GM18858 (cell line): Measurements from ENCODE around the gene FOXN3.
A peak's percentile ranks its signal among the peaks of the same experiment; 100 is the strongest.

Source experiments
- ATAC-seq: cut with Tn5 transposase; IDR thresholded peaks from one replicate; pipeline ENCODE4 v1.9.1; 2021; ENCODE audit not compliant: unreplicated experiment

Gene FOXN3, protein sequence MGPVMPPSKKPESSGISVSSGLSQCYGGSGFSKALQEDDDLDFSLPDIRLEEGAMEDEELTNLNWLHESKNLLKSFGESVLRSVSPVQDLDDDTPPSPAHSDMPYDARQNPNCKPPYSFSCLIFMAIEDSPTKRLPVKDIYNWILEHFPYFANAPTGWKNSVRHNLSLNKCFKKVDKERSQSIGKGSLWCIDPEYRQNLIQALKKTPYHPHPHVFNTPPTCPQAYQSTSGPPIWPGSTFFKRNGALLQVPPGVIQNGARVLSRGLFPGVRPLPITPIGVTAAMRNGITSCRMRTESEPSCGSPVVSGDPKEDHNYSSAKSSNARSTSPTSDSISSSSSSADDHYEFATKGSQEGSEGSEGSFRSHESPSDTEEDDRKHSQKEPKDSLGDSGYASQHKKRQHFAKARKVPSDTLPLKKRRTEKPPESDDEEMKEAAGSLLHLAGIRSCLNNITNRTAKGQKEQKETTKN

DNA sequence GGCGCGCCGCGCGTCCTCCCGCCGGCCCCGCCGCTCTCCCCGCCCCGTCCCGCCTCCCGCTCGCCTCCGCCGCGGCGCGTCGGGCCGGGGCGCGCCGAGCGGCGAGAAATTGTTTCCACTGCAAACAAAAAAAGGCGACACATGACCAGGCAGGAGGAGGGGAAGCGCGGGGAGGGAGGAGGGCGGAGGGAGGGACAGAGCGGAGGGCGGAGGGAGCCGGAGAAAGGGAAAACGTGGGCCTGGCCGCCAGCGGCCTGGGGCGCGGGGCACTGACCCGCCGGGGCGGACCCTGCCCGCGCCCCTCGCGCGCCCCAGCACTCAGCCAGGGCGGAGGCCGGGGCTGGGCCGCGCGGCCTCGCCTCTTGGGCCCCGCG, at the start of gene FOXN3:
FOXN3 (minus strand) TSS at position 143 of the 374 bp plus-strand sequence. CDS start 4,757 bp downstream, outside the sequence.
- ATAC-seq = peak; percentile 30

DNA sequence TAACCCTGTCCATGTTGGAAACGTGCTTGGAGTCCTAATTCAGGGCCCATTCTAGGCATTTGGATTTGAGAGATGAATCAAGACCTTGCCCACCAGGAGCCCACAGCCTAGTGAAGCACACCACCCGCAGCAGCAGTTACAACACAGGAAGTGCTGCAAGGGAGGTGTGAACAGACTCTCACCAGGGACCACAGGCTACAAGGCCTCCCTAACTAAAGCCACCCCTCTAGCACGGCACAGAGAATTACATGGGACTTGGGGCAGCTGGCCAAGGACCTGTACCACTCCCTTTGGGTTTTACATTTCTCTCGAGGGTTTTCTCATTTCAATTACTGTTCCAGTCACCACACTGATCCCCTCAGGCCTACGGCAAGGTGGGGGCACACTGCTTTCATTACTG, 49.5 kb upstream of the FOXN3 start:
- ATAC-seq = peak; percentile 48

DNA sequence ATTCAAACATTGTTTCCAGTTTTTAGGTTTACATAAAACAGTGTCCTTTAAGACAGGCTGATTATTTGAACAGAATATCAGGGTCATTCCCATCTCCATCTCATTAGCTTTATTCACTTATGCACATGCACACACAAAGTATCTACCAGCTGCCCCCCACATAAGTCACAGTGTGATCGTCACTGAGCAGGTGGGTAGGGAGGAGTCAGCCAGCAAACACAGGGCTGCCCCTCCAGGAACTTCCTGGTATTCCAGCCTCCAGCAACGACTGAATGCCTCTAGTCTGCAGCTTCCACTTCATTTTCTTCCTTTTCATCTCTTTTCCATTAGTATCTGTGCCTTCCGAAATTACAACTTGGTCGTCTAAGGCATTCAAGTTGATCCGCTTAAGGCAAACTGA, 48.8 kb upstream of the FOXN3 start:
- ATAC-seq = no peak

DNA sequence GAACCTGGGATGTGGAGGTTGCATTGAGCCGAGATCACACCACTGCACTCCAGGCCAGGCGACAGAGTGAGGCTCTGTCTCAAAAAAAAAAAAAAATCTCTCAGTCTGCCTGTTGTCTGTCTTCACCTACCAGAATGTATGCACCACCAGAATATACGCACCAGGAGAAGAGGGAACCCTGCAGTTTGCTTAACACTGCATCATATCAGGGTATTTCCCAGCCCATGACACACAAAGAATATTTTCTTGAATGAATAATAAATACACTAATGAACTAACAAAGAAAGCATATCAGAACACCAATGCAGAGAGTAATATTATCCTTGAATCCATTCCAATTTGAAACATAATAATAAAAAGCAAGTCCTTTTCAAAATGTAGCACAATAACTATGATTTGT, 44.2 kb upstream of the FOXN3 start:
- no peak for ATAC-seq

DNA sequence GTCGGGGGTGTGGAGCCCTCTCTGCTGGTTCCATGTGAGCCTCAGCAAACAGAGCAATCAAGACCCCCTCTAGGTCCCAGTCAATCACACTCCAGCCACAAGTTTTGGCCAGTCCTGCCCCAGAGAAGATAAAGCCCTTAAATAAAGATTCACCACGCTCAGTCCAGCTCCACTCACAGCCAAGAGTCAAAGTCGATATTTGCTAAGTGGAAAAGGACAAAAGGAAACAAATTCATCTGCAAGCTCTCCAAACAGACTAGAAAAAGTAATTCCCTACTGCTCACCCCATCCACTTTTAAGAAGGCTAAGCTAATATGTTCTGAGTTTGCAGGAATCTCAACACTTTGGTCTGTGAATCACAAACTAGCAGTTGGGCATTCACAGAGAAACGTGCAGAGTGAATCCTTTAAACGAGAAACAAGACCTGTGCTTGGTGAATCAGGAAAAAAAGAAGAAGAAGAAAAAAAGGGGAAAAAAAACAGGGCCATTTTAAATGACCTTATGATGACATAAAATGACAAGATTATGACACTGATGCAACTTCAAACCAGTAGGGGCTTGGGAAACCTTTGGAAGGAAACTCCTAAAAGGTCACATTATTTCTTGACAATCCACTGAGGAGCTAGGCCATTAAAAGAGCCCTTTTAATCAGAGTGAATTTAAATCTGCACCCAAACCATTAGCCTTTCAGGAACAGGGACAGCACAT, 41.8 kb upstream of the FOXN3 start:
- no peak for ATAC-seq

DNA sequence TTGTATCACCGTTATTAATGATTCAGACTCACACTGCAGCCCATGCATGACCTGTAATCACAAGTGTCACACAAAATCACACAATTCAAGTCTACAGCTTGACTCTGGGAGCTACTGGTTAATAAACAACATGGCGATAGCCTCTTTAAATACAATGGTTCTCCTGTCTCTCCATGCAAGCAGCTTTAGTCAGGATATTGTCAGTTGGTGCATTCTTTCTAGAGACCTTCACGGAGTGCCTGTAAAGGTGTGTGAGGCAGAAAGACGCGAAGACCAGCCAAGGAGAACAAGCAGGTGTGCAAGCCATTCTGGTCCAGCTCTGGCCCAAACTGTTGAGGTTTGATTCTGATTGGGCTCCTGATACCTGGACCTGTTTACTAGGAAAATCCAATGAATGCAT, 40.0 kb upstream of the FOXN3 start:
- ATAC-seq = no peak

DNA sequence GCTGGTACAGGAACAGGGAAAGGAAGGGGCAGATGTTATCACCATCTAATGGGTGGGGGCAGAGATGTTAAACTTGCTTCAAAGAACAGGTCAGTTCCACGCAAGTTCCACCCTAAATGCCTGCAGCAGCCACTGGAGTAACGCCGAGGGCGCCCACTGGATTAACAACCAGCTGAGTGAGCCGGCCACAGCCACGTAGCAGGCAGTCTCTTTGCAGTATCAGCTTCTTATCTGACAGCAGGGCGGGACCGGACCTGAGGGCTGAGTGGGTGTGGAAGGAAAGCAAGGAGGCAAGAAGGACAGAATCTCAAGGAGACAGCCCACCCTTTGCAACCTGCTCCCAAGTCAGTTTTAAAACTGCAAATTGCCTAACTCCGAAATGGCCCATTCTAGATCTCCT, 38.4 kb upstream of the FOXN3 start:
- ATAC-seq = no peak

DNA sequence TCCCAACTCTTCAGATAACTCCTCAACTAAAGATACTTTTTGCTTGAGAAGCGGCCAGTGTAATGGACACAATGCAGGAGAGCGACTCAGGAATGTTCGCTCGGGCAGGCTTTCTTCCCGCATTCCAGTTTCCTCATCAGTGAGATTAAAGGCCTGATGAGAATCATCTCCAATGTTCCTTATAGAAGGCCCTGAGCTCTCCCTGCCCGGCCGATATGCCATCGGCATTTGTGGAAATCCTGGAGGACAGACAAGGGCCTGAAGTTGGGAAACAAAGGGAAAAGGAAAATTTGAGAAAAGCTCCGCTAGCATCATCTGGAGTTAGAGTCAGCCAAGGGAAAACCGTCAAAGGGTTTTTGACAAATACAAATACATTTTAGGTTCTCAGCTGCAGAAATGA, 38.0 kb upstream of the FOXN3 start:
- ATAC-seq = no peak

DNA sequence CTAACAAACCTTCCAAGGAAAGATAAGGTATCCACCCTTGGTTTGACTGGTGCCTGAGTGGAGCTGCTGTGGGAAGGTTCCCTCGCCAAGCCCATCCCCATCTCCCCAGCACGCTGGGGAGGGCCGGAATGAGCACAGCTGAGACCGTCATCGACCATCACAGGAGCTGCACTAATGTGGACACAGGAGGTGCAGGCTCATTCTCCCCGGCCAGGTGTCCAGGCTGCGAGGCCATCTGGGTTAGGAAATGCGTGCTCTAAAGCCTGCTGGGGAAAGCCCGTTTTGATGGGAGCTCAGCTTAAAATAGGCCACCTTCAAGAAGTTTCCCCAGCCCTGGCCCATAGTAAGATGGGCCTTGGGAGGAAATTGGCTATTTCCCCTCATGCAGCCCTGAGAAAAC, 35.2 kb upstream of the FOXN3 start:
- ATAC-seq = no peak

DNA sequence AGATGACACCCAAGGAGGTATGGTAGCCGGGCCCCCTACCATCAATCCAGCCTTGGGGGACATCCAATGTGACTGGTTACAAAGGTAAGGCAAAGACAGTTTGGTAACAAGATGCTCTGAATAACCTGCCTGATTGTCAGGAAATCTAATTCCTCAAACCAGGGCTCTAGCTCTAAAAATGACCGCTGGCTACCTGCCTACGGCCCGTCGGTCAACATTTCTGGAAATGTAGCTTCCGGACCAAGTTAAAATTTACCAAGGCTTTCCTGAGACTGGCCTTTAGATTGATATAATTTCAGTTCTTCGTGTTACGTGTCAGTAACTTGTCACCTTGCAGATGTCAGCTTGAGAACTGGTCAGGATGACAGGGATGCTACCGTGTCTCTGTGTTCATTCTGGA, 34.2 kb upstream of the FOXN3 start:
- no peak for ATAC-seq

DNA sequence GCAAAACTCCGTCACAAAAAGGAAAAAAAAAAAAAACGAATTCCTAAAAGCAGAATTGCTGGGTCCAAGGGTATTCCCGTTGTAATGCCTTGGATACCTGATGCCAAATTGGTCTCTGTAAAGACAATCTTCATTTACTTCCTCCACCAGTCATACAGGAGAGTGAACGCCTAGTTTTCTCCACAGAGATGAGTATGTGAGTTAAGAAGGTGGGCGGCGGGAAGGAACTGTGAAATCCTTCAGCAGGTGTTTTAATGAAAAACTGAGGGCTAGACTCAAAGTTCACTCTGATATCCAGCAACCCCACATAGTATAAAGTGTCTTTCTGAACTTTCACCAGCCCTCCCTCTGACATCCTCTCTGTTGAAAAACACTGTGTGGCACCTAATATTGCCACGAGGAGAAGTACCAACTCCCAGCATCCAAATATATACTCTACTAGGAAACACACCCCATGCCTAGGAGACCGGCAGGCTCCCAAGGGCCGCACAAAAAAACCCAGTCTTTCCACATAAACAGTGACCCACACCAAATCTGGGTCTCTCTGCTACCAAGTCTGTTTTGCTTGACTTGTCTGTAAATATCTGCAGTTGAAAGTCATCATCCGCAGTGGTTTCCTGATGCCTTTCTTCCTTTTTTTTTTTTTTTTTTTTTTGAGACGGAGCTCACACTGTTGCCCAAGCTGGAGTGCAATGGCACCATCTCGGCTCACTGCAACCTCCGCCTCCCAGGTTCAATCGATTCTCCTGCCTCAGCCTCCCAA, 30.3 kb upstream of the FOXN3 start:
- no peak for ATAC-seq

DNA sequence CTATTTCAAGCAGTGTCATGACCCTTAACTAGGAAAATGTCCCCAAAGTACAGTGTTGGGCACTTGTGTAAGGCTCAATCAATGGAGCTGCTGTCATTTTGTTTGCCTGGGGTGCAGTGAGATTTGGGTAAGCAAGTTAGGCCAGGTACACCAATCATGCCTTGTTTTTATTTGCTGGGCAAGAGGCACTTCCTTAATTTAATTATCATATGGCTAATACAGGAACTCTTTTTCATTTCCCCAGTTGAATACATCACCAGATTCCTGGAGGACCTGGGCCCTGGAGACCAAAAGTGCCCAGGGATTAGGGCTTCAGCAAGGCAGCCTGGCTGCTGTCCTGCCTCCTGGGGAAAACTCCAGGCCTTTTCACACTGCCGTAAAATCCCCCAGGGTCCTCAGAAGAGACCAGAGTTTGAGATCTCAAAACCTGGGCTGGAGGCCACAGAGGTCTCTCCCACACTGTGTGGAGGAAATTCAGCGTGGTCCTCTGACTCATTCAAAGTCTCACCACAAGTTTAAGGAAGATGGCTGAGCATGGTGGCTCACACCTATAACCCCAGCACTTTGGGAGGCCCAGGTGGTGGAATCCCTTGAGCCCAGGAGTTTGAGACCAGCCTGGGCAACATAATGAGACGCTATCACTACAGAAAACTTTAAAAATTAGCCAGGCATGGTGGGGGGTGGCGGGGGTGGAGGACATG, 28.4 kb upstream of the FOXN3 start:
- ATAC-seq = peak; percentile 46

DNA sequence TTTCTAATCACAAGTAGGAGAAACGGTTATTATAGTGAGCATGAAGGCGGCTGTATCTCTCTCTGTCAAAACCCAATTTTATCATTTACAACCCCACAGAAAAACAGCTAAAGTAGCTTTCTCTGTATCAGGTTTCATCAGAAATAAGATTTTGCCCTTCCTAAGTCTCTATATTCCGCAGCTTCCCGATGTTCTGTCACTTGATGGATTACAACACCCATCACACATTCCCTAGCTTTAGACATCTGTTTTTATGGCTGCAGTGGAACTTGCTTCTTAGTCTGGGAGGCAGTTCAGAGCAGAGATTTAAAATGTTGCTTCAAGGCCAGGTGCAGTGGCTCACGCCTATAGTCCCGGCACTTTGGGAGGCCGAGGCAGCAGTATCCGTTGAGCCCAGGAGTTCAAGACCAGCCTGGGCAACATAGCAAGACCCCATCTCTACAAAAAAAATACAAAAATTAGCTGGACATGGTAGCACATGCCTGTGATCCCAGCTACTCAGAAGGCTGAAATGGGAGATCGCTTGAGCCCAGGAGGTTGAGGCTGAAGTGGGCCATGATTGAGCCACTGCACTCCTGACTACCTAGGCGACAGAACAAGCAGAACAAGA, 27.6 kb upstream of the FOXN3 start:
- no peak for ATAC-seq

DNA sequence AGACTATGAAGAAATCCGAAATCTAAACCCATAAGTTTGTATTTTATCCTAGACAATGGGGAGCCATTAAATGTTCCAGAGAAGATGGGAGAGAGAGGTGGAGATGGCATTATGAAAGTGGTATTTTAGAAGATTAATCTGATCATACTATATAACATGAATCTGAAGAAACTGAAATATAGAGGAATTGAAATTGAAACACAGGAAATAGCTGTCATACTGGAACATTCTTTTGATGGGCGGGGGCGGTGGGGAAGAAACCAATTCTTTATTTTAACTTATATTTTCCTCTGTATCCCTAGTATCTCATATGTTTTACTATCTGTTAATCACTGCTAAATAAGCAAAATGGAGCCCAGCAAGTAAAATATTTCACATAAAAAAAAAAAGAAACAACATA, 27.0 kb upstream of the FOXN3 start:
- ATAC-seq = no peak

DNA sequence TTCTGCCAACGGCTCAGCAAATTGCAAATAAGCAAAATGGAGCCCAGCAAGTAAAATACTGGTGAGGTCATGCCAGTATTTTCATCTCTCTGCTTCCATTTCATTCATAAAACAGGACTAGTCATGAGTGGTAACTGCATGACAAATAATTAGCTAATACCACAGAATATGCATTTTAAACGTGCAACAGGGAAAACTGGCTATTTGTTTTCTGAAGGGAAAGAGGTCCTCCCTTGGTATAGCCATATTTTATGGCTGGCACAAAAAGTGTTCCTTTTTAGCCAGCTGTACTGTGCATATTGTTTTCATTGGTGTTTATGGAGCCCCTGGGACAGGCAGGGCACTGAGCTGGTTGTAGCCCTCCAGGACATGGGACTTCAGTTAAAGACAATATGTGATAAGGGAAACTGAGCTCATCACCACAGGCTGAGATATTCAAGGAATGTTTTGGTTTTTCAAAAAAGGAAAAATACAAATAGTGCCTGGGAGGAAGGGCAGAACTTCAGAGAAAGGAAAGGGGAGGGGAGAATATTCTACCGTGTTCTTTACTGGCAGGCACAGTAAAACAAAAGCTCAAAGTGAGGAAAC, 26.1 kb upstream of the FOXN3 start:
- ATAC-seq = no peak

DNA sequence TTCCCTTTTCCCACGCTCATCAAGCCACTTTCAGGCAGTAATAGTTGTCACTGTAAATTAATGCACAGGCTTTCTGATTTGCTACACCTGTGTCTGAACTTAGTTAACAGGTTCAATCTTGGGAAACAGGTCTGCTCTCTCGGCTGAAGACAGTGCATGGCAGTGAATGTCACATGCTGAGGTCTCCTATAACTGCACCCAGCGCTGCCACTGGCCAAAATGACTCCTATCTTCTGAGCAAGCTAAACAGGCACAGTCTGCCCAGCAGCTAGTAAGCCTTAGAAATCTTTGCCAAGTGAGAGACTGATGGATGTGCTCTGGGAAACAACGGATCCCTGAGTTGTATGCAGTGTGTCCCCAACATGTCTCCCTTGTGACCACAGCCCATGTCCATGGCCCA, 25.2 kb upstream of the FOXN3 start:
- ATAC-seq = no peak

DNA sequence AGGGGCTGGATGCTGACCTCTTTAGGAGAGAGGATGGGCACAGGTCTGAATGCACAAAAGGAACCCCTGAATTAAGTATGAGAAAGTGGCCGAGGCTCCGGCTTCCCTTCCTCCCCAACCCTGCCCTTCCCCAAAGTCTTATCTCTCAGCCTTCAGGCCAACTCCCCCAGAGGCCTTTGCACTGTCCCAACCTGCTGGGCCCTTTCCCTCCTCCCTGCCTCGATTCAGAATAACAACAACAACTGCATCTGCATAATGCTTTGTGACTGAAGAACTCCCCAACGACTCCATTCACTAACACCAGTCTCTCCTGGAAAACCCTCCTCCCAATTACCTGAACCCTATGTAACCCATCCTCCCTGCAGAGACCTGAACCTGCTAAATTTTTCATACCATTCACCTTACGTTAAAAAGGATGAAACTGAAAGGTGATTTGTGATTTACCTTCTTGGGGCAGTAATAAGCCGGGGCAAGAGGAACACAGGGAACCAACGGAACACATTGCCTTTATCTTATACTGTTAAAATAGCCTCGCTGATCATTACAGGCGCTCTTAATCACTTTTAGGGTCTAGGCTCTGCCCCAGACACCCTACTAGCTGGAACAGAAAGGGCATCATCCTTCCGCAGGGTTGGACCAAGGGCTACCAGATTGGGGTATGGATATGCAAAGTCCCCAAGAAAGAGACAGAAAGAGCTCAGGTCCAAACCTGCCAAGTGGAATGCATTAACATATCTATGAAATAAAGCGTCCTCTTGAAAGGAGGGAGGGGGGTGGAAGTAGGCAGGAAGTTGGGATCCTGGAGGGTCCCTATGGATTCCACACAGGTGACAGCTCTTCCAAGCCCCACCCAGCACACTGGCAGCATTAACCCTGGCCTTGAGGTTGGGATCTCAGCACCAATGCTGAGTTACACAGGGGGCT, 24.2 kb upstream of the FOXN3 start:
- no peak for ATAC-seq

DNA sequence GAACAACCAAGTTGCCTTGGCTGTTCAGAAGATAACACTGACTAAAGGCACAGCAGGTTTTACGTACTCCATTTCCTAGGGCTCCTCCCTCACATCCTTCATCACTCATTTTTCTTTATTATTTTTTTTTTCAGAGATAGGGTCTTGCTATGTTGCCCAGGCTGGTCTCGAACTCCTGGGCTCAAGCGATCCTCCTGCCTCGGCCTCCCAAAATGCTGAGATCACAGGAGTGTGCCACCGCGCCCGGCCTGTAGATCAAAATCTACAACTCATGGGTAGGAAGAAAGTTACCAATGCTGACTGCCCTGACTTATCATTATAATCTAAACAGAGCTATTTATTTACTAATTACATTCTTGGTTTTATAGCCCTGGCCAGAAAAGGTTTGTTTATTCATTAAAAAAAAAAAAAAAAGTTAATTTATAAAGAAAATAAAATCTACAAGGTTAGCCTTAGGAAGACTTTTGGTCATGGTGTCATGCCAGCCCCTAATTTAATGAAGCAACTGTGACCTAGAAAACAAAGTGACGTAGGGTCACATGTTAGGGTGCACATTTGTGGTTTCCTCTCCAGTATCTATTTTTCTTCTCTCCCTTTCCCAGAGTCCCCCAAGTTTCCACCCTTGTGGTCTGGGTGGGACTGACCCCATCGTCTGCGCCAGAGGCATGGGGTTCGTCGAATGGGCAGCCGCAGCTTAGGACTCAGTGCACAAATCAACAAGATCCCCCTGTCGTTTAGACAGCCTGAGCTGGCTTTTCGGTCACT, 19.0 kb upstream of the FOXN3 start:
- no peak for ATAC-seq

DNA sequence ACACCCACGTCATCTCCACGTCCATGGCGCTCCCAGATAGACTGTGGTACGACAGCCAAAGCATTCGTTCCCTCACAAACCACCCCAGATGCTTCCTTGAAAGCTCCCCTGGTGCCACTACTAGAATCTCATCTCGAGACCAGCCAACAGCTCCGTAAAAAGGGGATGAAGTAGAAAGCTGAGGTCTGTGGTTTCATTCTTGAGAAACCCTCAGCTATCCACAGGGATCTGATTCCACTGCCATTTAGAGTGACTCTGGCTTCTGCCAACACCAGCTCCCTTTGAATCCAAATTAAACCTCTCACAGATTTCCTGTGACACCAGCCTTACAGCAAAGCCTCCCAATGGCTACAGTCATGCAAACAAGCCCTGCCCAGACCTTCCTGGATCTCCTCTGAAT, 18.5 kb upstream of the FOXN3 start:
- no peak for ATAC-seq
